ENCODE results near the gene TMEM129. TPM values are rescaled to one million over a fixed set of nuclear protein-coding genes. Genes with fewer than 3 reads are reported as not detected.

The TMEM129 gene
- polyA plus RNA-seq, 1 donor, result 27.1 TPM

DNA sequence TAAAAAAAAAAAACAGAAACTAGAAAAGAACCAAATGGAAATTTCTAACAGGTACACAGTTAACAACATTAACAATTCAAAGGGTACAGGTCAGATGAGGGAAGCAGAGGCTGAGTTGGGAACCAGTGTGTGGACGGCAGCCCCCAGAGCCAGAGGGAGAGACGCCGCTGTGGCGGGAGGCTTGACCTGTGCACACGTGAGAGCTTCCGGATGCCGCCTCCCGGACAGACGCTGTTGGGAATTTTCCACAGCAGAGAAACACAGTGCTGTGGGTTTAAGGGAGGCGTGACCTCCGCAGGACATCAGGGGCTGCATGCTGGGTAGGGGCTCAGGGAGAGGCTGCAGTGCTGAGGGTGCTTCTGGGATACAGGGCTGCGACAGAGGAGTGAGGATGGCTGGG is 22.4 kb upstream of the TMEM129 start:
- DNase-seq, result no peak

DNA sequence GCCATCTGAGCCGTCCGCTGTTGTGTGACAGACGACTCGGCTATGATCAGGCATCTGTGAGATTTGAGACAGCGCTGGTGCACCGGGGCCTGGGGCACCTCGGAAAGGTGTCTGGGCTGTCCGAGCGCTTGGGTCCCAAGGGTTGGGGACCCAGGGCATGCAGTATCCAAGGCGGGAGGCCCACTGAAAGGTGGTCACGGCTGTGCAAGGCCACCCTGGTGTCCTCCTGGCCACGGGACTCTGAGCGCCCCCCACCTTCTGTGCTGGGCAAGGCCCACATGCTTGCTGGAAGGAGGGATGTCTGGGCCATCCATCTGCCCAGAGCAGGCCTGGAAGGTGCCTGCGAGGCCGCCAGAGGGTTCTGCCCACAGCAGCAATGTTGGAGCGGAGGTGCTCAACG is 20.1 kb upstream of the TMEM129 start:
- no peak for DNase-seq

DNA sequence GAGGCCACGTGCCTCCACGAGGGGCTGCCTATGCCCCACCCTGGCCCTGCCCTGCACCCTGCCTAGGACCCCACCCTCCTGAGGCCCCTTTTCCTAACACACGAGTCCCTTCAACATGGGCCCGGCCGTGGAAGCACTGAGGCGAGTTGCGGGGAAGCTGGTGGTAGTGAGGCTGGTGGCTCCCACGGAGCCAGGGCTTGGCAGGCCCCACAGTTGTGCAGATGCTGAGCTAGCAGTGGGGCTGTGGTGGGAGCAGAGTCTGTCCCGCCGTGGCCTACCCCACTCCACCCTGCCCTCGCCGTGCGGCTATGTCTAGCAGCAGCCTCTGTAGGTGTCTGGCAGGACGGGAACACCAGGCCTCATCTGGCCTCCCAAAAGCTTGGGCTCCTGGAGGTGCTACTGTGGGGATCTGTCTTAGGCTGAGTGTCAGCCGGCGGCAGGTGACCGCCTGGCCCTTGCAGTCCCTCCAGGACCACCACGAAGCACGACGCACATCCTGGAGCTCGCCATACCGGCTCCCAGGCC is 19.0 kb upstream of the TMEM129 start:
- DNase-seq, result no peak

DNA sequence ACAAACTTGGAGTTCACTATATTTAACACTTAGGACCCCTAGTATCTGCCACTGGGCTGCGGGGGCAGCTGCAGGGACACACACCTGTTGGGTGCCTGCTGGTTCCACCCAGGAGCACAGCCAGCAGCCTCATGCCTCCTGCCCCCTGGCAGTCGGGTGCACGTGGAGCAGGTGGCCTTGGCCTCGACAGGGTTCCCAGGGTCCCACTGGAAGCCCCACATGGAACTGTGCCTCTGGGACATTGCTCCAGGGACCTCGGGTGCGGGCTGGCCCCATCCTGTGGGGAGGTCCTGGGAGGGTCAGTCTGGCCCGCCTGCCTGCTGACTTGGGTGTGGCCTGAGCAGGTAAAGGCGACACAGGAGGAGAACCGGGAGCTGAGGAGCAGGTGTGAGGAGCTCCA is 18.2 kb upstream of the TMEM129 start:
- no peak for DNase-seq

DNA sequence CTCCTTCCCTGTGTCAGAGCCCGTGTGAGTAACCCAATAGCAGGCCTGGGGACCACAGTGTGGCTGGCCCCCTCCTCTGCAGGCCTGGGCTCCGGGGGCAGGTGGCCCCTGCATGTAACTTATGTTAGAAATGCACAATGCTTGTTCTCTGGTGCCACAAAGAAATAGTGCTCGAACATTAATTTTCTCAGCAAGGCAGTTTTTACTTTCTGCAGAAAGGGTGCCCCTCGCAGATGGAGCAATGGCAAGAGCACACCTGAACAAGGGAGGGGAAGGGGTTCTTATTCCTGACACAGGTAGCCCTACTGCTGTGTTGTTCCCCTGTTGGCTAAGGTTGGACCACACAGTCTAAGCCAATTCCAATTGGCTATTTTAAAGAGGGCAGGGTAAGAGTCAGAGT is 17.3 kb upstream of the TMEM129 start:
- DNase-seq, result no peak

DNA sequence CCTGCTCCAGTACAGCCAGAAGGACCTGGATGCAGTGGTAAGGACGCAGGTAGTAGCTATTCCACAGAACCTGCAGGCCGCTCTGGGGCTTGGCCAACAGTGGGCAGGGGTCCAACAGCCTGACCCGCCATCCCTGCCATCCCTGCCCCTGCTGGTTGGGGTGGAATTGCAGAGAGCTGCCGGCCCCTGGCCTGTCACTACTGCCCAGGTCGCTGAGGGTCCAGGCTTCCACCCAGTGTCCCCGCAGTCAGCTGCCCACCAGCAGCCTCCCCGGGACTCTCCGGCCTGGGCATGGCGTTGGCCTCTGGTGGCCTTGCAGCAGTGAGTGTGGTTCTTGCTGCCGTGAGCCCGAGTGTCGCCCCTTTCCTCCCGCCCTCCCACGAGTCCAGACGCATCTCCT is 16.5 kb upstream of the TMEM129 start:
- DNase-seq, result no peak

DNA sequence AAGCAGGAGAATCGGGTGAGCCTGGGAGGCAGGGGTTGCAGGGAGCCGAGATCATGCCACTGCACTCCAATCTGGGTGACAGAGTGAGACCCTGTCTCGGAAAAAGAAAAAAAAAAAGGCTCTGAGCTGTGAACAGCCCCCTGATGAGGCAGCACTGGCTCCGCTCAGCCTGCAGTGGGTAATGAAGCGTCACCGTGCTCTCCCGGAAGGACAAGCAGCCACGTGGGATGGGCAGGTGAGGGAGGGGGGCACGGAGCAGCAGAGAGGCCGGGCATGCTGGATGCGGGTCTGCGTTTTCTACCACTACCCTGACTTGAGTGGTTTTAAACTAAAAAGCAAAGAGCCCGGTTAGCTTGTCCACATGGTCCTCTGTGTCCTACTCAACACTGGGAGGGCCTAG is 15.7 kb upstream of the TMEM129 start:
- DNase-seq, result no peak

DNA sequence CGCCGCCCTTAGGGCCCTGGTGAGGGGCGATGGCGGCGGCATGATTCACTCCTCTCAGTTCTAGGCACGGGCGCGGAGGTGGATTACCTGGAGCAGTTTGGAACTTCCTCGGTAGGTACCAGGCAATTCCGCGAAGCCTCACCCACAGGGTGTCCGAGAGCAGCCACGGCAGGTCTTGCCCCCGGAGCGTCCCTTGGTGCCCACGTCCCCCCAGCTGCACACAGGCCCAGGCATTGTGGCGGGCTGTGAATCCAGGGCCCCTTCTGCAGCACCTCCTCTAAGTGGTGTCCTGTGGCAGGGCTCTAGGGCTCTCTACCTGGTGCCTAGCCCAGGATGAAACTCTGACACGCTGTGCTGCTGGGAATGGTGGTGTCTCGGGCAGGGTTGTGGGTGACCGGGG is 14.1 kb upstream of the TMEM129 start:
- DNase-seq, result no peak

DNA sequence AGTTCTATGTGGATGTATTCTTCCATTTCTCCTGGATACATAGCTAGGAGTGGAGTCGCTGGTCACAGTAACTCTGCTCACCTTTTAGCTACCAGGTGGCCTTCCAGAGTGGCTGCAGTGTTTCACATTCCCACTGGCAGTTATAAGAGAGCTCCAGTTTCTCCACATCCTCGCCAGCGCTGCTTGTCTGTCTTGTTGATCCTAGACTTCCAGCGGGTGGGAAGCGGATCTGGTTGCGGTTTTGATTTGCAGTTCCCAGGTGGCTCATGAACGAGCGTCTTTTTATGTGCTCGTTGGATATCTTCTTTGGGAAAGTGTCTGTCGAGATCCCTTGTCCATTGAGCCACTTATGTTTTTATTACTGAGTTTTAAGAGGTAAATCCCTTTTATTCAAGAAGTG is 11.8 kb upstream of the TMEM129 start:
- no peak for DNase-seq

DNA sequence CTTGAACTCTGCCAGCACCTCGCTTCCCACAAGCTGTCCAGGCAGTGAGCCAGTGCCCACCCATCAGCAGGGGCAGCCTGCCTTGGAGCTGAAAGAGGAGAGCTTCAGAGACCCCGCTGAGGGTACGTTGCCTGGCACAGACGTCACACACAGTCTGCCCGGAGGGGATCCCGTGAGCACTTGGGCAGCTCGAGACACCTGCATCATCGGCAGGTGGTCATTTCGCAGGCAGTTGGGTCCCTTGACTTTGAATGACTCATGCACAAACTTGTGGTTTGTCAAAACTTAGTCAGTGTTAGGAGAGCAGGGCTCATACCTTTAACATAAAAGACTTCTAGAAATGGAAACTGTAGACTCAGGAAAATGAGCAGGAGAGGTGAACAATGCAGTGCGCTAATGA is 10.1 kb upstream of the TMEM129 start:
- no peak for DNase-seq

DNA sequence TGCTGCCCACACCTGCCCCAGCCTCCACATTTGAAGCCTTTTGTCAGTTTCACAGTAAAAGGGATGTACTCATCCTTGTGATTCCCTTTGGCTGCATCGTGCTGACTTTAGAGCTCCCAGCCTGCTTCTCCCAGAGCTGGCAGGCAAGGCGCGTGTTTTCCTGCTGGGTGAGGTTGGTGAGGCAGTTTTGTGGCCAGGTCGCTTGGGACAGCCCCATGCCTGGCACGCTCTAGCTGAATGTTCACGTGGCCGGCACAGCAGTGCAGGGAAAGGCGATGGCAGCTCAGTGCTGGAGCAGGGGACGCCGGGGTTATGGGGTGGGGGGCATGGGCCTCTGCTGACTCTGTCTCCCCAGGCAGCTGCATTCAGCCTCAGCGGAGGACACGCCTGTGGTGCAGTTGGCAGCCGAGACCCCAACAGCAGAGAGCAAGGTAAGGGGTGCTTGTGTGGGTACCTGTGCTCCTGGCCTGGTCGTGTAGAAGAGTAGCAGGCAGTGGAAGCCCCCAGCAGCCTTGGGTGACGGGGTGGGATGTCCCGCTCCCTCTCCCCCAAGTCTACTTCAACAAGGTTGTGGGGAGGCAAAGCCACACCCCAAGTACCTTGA is 9.5 kb upstream of the TMEM129 start:
- no peak for DNase-seq

DNA sequence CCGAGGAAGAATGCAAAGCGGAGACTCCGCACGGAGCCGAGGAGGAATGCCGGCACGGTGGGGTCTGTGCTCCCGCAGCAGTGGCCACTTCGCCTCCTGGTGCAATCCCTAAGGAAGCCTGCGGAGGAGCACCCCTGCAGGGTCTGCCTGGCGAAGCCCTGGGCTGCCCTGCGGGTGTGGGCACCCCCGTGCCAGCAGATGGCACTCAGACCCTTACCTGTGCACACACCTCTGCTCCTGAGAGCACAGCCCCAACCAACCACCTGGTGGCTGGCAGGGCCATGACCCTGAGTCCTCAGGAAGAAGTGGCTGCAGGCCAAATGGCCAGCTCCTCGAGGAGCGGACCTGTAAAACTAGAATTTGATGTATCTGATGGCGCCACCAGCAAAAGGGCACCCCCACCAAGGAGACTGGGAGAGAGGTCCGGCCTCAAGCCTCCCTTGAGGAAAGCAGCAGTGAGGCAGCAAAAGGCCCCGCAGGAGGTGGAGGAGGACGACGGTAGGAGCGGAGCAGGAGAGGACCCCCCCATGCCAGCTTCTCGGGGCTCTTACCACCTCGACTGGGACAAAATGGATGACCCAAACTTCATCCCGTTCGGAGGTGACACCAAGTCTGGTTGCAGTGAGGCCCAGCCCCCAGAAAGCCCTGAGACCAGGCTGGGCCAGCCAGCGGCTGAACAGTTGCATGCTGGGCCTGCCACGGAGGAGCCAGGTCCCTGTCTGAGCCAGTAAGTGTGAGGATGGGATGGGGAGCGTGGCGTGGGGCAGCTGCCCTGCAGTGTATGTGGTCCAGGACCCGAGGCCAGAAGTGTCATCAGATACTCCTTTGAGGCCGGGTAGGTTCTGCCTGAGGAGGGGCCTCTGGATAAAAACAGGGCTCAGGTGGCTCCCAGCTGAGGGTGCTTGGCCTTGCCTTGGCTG is 7.2 kb upstream of the TMEM129 start:
- DNase-seq, result no peak

DNA sequence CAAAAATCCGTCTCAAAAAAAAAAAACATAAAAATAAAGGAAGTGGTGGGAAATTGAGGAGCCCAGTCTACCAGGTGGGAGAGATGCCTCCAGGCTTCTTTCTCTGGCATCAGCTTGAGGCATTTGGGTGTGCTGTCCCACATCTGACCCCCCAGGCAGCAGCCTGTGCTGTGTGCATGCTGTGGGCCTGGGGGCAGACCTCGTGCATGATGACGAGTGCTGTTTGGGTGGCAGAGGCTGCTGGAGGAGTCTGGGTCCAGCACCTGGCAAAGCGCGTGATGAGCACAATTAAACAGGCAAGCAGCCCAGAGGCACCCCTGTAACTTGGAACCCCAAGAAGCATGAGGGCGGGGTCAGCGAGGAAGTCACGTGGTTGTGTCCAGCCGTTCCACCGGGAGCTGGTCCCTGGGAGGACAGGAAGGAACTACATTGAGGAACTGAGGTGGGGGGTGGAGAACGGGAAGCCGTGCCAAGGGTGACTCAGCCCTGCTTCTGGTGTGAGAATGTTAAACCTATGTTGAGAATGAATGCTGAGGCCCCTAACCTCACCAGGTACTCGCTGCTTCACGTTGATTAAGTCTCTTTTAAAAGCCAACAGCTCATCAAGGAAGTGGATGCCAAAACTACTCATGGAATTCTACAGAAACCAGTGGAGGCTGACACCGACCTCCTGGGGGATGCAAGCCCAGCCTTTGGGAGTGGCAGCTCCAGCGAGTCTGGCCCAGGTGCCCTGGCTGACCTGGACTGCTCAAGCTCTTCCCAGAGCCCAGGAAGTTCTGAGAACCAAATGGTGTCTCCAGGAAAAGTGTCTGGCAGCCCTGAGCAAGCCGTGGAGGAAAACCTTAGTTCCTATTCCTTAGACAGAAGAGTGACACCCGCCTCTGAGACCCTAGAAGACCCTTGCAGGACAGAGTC is 6.3 kb upstream of the TMEM129 start:
- DNase-seq, result no peak

DNA sequence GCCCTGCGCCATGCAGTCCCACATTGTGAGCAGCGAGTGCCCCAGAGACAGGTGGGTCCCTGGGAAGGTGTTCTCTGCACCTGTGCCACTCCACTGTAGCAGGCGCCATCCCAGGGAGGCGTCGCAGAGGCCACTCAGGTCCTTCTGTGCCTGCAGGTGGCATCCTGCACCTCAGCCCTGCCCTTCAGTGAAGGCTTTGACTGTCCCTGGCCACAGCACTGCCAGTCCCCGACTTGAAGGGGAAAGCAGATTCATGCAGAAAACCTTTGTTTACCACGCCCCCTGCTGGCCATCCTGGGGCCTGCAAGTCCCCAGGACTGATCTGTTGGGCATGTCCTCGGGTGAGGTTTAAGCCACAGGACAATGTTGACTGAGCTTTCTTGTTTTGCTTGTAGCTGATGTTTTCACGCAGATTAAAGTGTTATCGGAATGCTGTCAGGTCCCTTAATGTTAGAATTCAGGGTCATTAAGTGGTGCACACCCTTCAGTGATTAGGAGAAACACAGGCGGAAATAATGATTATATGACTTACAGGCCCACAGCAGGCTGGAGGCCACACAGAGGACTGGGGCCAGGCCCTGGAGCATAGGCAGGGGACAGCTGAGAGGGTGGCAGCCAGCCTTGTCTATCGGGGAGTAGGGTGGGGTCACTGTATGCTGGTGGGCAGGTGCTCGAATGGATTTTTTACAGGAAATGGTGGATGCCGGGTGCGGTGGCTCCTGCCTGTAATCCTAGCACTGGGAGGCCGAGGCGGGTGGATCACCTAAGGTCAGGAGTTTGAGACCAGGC is 5.2 kb upstream of the TMEM129 start:
- peak; percentile 88 for DNase-seq

DNA sequence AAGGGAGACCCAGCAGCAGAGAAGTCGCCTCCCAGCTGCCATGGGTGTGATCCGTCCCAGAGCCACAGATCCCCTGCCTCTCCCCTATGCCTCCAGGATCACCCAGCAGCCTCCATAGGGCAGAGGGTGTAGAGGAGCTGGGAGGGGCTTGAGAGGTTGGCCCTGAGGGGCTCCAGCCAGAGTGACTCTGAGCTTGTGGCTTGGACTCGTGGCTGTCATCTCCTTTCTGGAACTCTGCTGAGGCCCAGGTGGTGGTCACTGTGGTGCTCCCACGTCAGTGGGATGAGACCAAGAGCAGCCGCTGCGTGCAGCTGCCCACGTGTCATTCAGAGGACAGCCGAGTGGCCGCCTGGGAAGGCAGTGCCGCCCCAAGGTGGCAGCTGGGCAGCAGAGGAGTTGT is 4.4 kb upstream of the TMEM129 start:
- no peak for DNase-seq

DNA sequence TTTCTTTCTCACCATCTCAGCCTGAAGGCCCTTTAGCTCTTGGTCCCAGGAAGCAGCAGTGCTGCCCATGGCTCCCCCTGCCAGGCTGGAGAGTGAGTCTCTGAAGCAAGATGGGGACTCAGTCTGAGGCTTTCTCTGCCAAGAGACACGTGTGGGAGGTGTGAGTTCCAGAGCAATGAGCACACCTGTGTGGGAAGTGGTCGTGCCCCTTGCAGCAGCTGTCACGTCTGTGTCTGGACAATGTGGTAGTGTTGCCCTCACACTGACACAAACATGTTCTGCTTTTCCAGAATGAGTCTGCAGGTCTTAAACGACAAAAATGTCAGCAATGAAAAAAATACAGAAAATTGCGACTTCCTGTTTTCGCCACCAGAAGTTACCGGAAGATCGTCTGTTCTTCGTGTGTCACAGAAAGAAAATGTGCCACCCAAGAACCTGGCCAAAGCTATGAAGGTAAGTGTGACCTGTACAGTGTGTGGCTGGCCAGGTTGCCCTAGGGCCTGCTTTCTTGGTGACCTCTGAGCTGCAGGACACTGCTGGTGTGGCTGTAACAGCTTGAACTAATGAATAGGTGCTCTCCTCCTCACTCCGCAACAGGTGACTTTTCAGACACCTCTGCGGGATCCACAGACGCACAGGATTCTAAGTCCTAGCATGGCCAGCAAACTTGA is 2.1 kb upstream of the TMEM129 start:
- no peak for DNase-seq

DNA sequence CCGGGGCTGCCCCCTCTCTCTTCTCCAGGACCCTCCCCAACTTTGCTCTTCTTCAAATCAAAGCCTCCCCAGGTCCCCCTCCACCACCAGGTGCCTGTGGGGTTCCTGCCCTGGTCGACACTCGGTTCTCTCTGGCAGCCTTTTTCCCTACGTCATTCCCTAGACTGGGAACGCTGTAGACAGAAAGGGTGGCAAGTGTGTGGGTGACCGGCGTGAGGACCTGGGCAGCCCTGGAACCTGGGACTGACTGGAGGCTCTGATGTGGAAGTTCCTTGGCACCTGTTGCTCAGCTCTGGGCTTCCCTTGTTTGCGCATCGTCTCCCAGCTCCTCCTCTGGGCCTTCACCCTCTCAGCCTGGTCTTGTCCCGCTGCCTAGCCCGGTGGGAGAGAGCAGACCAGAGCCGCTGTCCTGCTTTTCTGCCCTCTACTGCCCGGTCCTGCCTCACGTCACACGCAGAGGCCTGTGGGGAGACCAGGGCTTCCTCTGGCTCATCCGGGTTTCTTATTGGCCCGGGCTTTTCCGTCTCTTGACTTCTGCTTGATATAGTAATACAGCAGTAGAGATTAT is 1.5 kb upstream of the TMEM129 start:
- DNase-seq, result no peak

DNA sequence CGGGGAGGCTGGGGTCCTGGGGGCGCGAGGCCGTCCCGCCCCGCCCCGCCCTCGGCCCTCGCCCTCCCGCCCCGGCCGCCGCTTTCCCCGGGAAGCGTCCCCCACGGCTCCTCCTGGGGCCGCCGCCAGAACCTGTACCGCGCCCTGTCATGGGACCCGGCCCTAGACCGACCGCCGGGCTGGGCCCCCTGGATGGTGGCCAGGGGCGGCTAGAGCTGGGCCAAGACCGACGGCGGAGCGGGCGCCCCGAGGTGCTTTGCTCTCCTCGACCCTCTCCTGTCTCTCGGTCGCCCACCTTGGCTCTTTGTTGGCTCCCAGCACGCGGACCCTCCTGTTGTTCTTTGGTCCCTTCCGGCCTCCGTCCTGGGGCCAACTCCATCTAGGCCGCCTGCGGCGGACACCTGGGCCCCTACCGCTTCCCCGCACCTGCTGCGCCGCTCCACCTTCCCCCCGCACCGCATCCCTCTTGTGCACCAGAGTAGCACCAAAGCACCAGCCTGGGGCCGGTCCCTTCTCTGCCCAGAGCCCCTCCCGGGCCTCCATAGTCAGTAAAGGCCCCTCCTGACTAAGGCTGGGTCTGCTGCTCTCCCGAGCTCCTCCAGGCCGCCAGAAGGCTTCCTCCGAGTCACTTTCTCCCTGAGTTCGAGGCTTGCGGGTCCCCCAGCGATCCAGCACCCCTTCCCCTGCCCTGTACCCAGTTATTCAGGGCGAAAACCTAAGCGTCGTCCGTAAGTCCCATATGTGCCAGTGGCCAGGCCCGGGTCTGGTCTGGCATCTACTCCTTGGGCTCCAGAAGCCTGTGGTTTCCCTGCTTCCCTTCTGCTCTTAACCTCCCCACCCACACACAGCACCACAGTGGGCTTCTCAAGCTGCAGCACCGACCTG is 785 bp upstream of the TMEM129 start:
- no peak for DNase-seq

DNA sequence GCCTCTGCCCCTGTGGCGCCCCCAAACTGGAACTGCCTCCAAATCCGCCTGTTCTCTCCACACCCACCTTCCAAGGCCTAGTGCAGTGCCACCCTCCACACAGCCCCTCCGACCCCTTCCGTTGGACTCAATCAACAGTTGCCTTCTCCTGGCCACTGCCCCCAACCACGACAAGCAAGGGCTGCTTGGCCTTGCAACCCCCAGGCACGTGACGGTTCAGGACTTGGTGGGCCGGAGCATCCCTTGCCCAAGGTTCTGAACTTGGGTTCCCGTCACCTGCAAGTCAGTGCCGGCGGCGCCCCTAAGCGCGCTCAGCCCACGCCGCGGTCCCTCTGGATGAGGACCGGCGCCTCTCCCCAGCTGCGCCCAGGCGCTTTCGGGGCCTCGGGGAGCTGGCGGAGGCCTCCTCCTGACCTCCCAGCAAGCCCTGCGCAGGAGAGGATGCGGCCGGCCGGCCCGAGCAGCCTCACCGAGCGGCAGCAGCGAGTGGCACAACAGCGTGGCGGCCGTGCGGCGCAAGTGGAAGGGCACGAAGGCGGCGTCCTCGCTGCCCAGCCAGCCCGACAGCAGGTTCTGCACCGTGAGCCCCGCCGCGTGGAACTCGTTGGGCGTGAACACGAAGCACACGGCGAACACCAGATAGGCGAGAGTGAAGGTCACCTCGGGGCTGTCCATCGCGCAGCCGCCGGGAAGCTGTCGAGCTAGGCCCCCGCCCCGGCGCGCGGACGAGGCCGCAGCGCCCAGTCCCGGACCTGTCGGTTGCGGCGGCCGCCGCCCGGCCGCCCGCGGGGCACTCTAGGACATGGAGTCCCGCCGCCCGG is 750 bp downstream of the TMEM129 start:
- DNase-seq, result peak; percentile 43

All from hindlimb muscle (tissue), 1 donor.